IMR-90 (cell line): Measurements from ENCODE around the gene NDUFS2. TPM values are rescaled to one million over a fixed set of nuclear protein-coding genes. Genes with fewer than 3 reads are reported as not detected.

Experiments
- ATAC-seq: fragments of 200-7000 bp; cut with Tn5 transposase; 2 replicates; pipeline ENCODE4 v1.9.1; 2020; ENCODE audit warnings: low read depth, mild to moderate bottlenecking, moderate library complexity
- BruUV-seq: library from RNA; stranded (reverse); fragments of 400-500 nt; replicated peaks from 2 replicates; lab custom pipeline; 2021; lab: Mats Ljungman, UMichigan
- CTCF ChIA-PET: fragments of 300-600 bp; formaldehyde crosslinking; extraction: SDS; loops from one replicate; lab custom pipeline; 2021; ENCODE audit warnings: antibody characterized with exemption; lab: Yijun Ruan, JAX
- POLR2A ChIA-PET: fragments of 300-600 bp; sonication (Branson Sonifier 250); formaldehyde crosslinking; loops from one replicate; lab custom pipeline; 2022; ENCODE audit warnings: antibody characterized with exemption; ENCODE audit not compliant: unreplicated experiment; lab: Charles Lee
- DNase-seq: peaks from one replicate; pipeline ENCODE4 v3.0.0; 2013
- H2AFZ ChIP-seq: replicated peaks from 2 replicates; pipeline ENCODE3; 2013; ENCODE audit warnings: low read length, mild to moderate bottlenecking; ENCODE audit not compliant: poor library complexity
- H2AK5ac ChIP-seq: 2 replicates; pipeline ENCODE4 v1.6.1; 2013; ENCODE audit warnings: low read depth, low read length, inconsistent platforms
- H2AK9ac ChIP-seq: replicated peaks from 2 replicates; pipeline ENCODE3; 2013; ENCODE audit warnings: mild to moderate bottlenecking, low read depth, low read length, moderate library complexity; ENCODE audit not compliant: poor library complexity
- H2BK120ac ChIP-seq: 2 replicates; pipeline ENCODE4 v1.6.1; 2013; ENCODE audit warnings: low read depth, low read length, inconsistent platforms
- H2BK15ac ChIP-seq: 3 replicates; pipeline ENCODE4 v1.6.1; 2013; ENCODE audit warnings: low read depth, low read length, inconsistent platforms
- H2BK20ac ChIP-seq: 2 replicates; pipeline ENCODE4 v1.6.1; 2013; ENCODE audit warnings: low read depth, mild to moderate bottlenecking, inconsistent platforms, low read length, moderate library complexity
- H2BK5ac ChIP-seq: 2 replicates; pipeline ENCODE4 v1.6.1; 2013; ENCODE audit warnings: mild to moderate bottlenecking, low read depth, low read length, inconsistent platforms; ENCODE audit not compliant: poor library complexity, severe bottlenecking
- H3K14ac ChIP-seq: replicated peaks from 2 replicates; pipeline ENCODE4 v1.6.1; 2013; ENCODE audit warnings: low read depth, low read length, inconsistent platforms
- H3K18ac ChIP-seq: 2 replicates; pipeline ENCODE4 v1.6.1; 2013; ENCODE audit warnings: low read depth, low read length, control low read depth
- H3K23ac ChIP-seq: 2 replicates; pipeline ENCODE4 v1.6.1; 2013; ENCODE audit warnings: low read depth, low read length, inconsistent platforms
- H3K27ac ChIP-seq: 2 replicates; pipeline ENCODE4 v1.5.1; 2013; ENCODE audit warnings: mild to moderate bottlenecking, control low read depth, low read length; ENCODE audit not compliant: insufficient read depth
- H3K27me3 ChIP-seq: 2 replicates; pipeline ENCODE4 v1.6.1; 2013; ENCODE audit warnings: low read length; ENCODE audit not compliant: control insufficient read depth, insufficient read depth
- H3K36me3 ChIP-seq: 2 replicates; pipeline ENCODE4 v1.6.1; 2013; ENCODE audit warnings: low read length, mixed read lengths; ENCODE audit not compliant: control insufficient read depth, insufficient read depth
- H3K4ac ChIP-seq: 2 replicates; pipeline ENCODE4 v1.6.1; 2013; ENCODE audit warnings: low read depth, low read length, inconsistent platforms
- H3K4me1 ChIP-seq: 2 replicates; pipeline ENCODE4 v1.6.1; 2013; ENCODE audit warnings: low read length, mixed read lengths; ENCODE audit not compliant: control insufficient read depth, insufficient read depth
- H3K4me2 ChIP-seq: 2 replicates; pipeline ENCODE4 v1.6.1; 2013; ENCODE audit warnings: low read depth, mild to moderate bottlenecking, control low read depth, low read length, moderate library complexity
- H3K4me3 ChIP-seq: 2 replicates; pipeline ENCODE4 v1.5.1; 2013; ENCODE audit warnings: low read depth, mild to moderate bottlenecking, control low read depth, low read length, moderate library complexity; ENCODE audit not compliant: insufficient read depth
- H3K56ac ChIP-seq: 2 replicates; pipeline ENCODE4 v1.6.1; 2013; ENCODE audit warnings: low read length, inconsistent platforms; ENCODE audit not compliant: insufficient read depth; ENCODE audit errors: extremely low read depth
- H3K79me1 ChIP-seq, 2 experiments: 2 replicates each; pipeline ENCODE4 v1.6.1; 2013; ENCODE audit warnings: low read length in 2 of 2, inconsistent platforms in 1 of 2, low read depth in 1 of 2
- H3K9ac ChIP-seq: 2 replicates; pipeline ENCODE4 v1.6.1; 2013; ENCODE audit warnings: low read depth, low read length, control low read depth
- H3K9me1 ChIP-seq: 2 replicates; pipeline ENCODE4 v1.6.1; 2013; ENCODE audit warnings: low read length, inconsistent platforms; ENCODE audit not compliant: insufficient read depth
- H3K9me3 ChIP-seq: 2 replicates; pipeline ENCODE4 v1.6.1; 2013; ENCODE audit warnings: low read length; ENCODE audit not compliant: control insufficient read depth, insufficient read depth
- H4K20me1 ChIP-seq: 2 replicates; pipeline ENCODE4 v1.6.1; 2013; ENCODE audit warnings: low read length, inconsistent platforms; ENCODE audit not compliant: insufficient read depth
- H4K5ac ChIP-seq: 2 replicates; pipeline ENCODE4 v1.6.1; 2013; ENCODE audit warnings: mild to moderate bottlenecking, low read depth, low read length, control low read depth
- H4K8ac ChIP-seq, 2 experiments: 2 replicates each; pipeline ENCODE4 v1.6.1; 2013; ENCODE audit warnings: low read depth in 2 of 2, low read length in 2 of 2, control low read depth in 1 of 2, inconsistent platforms in 1 of 2
- H4K91ac ChIP-seq: 2 replicates; pipeline ENCODE4 v1.6.1; 2013; ENCODE audit warnings: low read depth, low read length, inconsistent platforms; ENCODE audit not compliant: insufficient read depth
- BHLHE40 ChIP-seq: fragments of 150-350 bp; IDR thresholded peaks from 2 replicates; pipeline ENCODE4 v1.6.1; 2016; ENCODE audit warnings: mild to moderate bottlenecking, low read depth, low read length
- CHD1 ChIP-seq: IDR thresholded peaks from 2 replicates; pipeline ENCODE4 v1.6.1; 2012; ENCODE audit warnings: low read depth, low read length, improper control_type of control experiment
- CTCF ChIP-seq: conservative IDR thresholded peaks from 2 replicates; pipeline ENCODE4 v1.5.1; 2012; ENCODE audit warnings: mild to moderate bottlenecking, low read depth, low read length, improper control_type of control experiment
- MAZ ChIP-seq: IDR thresholded peaks from 2 replicates; pipeline ENCODE4 v1.6.1; 2012; ENCODE audit warnings: low read depth, mild to moderate bottlenecking, low read length, improper control_type of control experiment, moderate library complexity, borderline replicate concordance
- RAD21 ChIP-seq: IDR thresholded peaks from 2 replicates; pipeline ENCODE4 v1.6.1; 2012; ENCODE audit warnings: low read length, improper control_type of control experiment
- SMC3 ChIP-seq: fragments of 150-350 bp; IDR thresholded peaks from 2 replicates; pipeline ENCODE4 v1.6.1; 2016; ENCODE audit warnings: low read depth, mild to moderate bottlenecking, antibody characterized with exemption, low read length, moderate library complexity
- WGBS, 2 experiments: methylation state at CpG; one replicate each; pipeline versions ENCODE4 v1.1.5 to v1.1.7; 2013; ENCODE audit warnings: missing lambda C conversion rate in 2 of 2; ENCODE audit not compliant: insufficient read length in 1 of 2; ENCODE audit errors: extremely low coverage in 2 of 2; 5-methylcytosine and 5-hydroxymethylcytosine counted together
- dilution Hi-C: fragments of 300-500 bp; cut with HindIII; formaldehyde crosslinking; loops from one replicate; pipeline ENCODE4 v1.14.3; 2018; ENCODE audit warnings: low sequenced_read_pairs; ENCODE audit not compliant: unreplicated experiment
- in situ Hi-C: fragments of 300-500 bp; cut with MboI; formaldehyde crosslinking; loops from 3 replicates; pipeline ENCODE4 v1.14.3; 2019; ENCODE audit warnings: low sequenced_read_pairs, inconsistent platforms, mixed read lengths
- intact Hi-C: fragments of 100-400 bp; cut with micrococcal nuclease; formaldehyde crosslinking; loops from 2 replicates; pipeline ENCODE4 v1.10.0; 2022
- polyA plus RNA-seq, 3 experiments: library from polyadenylated mRNA; depleted of rRNA; stranded (reverse); fragments of >200 nt; gene quantifications; 2 replicates each; pipeline ENCODE4 v1.2.3, GENCODE V29; 2012; ENCODE audit warnings: low replicate concordance in 1 of 3
- total RNA-seq: library from RNA; depleted of rRNA; stranded (reverse); fragments of >200 nt; gene quantifications from 2 replicates; pipeline ENCODE4 v1.2.3, GENCODE V29; 2012

Gene NDUFS2
- total and polyA plus RNA-seq, 2 of the 4 experiments (the other 2 are of a cell fraction), result 85.5 to 101 TPM

GRCh38 chr1:161227196-161227871 is 25.2 kb downstream of the NDUFS2 start:
- peak; percentile 69 for DNase-seq
- Histone ChIP-seq H2BK120ac (no peak overlapping the region), H3K14ac (no peak overlapping the region), H2AFZ (peak overlapping the region; percentile 82), H3K56ac (no peak overlapping the region), H2AK9ac (peak overlapping the region; percentile 97), H3K9me3 (no peaks in the 10 kb centered on the region), H2BK20ac (no peak overlapping the region), H2BK15ac (no peak overlapping the region), H4K5ac (no peak overlapping the region), H3K9me1 (peaks cover 8% of the 10 kb centered on the region; the same call in 1 of the 2 replicates), H3K4ac (no peak overlapping the region), H3K18ac (no peak overlapping the region), H3K27ac (no peak overlapping the region), H3K36me3 (peaks cover 19% of the 10 kb centered on the region), H2AK5ac (no peak overlapping the region), H4K20me1 (no peaks in the 10 kb centered on the region), H4K91ac (no peak overlapping the region), H3K4me3 (no peak overlapping the region), H2BK5ac (no peak overlapping the region), H3K4me2 (peak overlapping the region; percentile 40; the same call in 1 of the 2 replicates), H3K23ac (no peak overlapping the region), H3K27me3 (no peaks in the 10 kb centered on the region; the same call in 1 of the 2 replicates), H4K8ac (peak overlapping the region in 1 of 2 experiments; percentile 11; a peak in 1 of 4 replicates), H3K4me1 (peaks cover 9% of the 10 kb centered on the region; the same call in 1 of the 2 replicates), H3K9ac (no peak overlapping the region), H3K79me1 (peaks cover 9 to 17% of the 10 kb centered on the region in 2 experiments; a peak in 3 of 4 replicates)
- TF ChIP-seq CTCF (peak; percentile 80), CHD1 (no peak), RAD21 (peak; percentile 61), MAZ (no peak), BHLHE40 (no peak), SMC3 (peak; percentile 84)
- intact Hi-C loops, result loop anchor here (1.0 kb wide), 2 partner anchors 64 to 155 kb away; no protein-coding TSS in a partner anchor
- dilution Hi-C loops, result no loop called here
- CTCF ChIA-PET, result interaction anchor here (0.6 to 3.2 kb wide), 5 partner anchors 10 to 76 kb away, joined by 3 to 19 read pairs (median 4); partner anchors contain the start of genes ADAMTS4 and NDUFS2
- WGBS, 2 experiments, result no CpG with 5 or more reads among the region's 11 CpGs
- POLR2A ChIA-PET, result no interaction called here
- in situ Hi-C loops, result loop anchor here (5.0 kb wide), 2 partner anchors 65 to 155 kb away; no protein-coding TSS in a partner anchor
- no TSS peak for BruUV-seq
- ATAC-seq, result peak; percentile 47
